ENCODE data around the gene FYN.

Gene FYN

DNA sequence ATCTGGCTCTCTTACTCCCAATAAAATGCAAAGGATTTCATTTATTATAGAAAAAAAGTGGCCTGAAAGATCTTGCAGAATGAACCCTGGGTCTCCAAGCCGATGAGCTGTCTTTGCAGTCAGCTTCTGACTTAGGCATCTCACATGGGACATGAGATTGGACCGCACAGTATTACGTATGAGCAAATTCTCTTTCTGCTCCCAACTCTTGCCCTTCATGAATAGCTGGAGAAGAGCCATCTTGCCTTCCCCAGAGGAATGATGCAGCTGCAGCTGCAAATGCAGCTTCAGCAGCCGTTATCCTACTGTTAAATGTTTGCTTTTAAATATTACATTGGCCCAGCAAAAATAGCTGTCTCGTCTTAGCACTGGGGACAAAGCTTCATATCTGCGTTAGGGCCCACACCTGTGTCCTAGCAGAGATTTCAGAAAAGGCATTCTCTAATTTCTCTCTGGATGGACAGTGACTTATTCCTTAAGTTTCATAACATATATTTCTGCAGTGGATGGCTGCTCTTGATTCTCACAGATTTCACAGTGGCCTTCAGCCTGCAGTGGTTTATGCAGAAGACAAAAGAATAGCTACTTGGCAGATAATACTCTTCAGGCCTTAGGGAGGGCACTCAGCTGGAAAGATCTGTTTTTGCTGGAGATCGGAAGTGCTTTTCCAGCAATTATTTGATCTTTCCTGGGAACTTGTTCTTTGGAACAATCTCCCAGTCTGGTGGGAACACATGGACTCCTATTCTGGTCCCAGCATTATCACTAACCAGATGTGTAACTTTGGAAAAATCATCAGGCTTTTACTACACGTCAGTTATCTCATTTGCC is 129.2 kb downstream of the FYN start:
- no peak for DNase-seq

DNA sequence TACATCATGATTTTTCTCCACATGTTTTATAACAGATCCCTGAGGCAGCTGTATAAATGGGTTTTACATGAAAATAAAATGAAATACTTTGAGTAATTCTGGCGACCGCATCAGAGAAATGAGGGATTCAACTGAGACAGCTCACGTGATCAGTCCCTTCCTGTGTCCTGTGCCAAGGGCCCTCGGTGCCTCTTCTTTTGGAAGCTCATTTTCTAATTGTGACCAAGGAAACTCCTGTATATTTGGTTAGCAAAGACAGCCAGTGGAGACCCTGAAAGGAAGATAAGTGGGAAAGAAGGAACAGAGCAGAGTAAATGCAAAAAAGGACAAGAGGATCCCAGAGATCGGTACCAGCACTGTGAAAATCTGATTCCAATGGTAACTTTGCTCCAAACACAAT is 129.9 kb downstream of the FYN start:
- no peak for DNase-seq

DNA sequence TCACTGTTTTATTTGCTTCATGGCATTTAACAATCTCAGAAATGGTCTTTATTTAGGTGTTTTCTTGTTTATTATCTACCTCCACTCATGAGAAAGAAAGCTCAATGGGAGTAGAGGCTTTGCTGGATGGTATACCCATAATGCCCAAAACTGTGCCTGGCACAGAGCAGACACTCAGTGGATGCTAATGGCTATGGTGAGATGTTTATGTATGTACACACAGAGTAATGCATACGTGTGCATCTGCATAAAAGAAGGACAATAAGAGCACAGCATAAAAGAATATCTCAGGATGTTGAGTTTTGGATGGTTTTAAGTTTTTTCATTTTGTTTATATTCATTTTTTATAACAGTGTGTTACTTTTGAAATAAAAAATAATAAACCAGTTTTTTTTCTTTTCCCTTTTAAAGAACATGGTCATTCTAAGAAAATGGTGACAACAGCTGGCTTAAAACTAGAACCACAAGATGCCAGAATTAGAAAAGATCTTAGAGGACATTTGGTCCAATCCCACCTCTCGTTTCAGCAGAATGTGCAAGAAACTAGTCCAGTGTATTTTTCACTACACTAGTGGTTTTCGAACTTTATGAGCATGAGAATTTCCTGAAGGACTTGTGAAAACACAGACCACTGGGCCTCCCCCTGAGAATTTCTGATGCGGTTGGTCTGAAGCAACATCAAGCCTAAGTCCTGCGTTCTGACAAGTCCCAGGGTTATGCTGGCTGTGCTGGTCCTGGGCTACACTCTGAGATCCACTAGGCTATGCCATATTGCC is 131.9 kb downstream of the FYN start:
- no peak for DNase-seq

DNA sequence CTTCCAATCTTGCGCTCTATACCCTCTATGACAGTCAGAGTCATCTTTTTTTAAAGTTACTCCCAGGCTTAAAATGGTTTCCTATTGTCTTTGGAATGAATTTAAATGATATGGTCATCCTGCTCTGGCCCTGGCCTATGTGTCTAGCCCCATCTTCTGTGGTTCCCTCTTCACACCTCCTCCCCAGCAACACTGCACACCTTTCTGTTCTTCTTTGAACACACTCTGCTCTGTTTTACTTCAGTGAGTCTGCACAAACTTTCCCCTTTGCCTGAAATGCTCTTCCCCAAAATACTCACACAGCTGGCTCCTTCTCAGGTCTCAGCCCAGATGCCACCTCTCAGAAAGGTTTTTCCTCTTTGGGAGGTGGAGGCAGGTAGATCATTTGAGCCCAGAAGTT is 132.7 kb downstream of the FYN start:
- DNase-seq: no peak

DNA sequence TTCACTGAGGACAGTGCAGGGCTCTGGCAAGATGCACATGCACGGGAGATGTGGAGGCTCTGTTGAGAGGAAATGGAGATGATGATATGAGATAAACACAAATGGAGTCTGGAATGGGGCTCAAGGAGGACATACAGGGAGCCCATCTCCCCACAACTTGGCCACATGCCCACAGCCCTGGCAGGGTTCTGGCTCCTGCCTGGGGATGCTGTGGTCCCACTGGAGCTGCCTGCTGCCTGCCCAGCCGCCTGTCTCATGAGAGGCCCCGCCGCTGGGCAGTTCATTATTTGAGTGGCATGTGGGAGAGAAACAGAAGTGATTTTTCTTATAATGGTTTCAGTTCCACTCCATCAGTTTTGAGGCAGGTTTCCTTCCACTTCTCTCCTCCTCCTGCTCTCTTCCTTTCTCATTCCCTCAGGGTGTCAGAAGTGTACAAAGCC is 134.0 kb downstream of the FYN start:
- no peak for DNase-seq

DNA sequence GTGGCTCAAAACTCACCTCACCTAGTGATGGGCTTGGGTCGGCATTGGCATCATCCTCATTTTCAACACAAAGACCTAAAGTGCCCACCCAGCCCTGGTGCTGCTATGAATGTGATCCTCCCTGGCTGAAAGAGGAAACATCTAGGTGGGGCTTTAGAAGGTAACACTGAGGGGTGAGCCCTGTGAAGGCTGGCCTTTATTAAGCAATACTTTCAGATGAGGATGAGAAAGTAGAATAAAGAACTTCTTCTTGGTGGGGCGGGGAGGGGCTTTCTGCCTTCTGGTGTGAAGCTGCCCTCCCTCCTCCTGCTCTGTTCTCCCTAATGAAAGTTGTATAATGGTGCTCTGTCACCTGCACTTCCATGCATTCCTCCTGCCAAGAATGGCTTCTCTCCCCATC is 134.6 kb downstream of the FYN start:
- DNase-seq: no peak

DNA sequence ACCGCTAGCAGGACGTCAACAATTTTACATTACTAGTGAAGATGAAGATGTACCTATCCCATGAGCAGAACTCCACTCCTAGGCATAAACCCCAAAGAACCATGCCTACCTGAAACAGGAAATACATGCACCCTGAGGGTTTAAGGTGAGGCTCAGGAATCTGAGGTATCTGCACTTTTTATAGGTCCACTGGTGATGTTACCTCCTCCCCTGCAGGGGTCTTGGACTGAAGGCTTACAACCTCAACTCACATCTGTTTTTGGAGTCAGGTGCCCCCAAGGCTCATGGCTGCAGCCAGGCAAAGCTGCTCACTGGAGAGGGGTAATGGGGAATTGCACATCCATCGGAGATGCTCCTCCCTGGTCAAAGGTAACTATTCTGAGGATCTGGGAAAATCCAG is 135.1 kb downstream of the FYN start:
- DNase-seq: no peak

DNA sequence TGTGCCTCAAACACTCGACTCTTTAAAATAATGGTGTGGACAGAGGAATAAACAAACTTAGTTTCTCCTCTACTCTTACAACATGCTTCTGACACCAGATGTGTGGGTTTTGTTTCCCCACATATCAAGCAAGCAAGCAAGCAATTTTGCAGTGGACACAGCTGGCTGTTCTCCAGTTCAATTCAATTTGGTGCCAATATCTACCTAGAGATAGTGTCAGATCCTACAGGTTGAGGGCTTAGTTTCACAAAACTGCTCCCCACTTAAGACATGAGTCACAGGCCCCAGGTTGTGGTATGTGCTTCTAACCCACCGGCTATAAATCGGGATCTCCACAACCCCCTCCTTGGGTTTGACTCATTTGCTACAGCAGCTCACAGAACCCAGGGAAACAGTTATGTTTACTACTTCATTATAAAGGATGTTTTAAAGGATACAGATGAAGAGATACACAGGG is 136.2 kb downstream of the FYN start:
- DNase-seq: peak; percentile 55

DNA sequence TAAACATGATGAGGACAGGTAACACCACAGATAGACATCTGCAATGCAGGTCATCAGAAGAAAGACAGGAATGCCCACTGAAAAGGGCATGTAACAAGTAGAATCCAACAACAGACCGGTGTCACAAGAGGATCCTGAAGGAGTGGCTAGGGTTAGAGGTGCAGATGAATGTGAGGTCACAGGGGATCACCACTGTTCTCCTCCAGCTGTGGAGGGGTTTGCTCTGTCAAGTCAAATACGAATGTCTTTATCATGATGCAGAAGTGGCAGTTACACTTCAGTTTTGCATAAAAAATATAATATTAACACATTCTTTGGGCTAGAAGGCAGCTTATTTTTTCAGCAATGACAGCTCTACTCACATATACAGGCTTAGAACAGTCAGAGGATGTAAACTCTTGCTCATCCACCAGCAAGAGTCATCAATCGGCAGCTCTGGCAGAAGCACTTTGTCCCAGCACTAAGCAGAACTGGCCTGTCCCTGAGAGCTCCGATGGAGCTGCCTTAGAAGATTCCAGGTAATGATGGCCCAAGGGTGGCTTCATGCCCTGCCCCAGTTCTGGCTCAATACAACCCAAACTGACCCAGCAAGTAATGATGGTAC is 137.1 kb downstream of the FYN start:
- no peak for DNase-seq

DNA sequence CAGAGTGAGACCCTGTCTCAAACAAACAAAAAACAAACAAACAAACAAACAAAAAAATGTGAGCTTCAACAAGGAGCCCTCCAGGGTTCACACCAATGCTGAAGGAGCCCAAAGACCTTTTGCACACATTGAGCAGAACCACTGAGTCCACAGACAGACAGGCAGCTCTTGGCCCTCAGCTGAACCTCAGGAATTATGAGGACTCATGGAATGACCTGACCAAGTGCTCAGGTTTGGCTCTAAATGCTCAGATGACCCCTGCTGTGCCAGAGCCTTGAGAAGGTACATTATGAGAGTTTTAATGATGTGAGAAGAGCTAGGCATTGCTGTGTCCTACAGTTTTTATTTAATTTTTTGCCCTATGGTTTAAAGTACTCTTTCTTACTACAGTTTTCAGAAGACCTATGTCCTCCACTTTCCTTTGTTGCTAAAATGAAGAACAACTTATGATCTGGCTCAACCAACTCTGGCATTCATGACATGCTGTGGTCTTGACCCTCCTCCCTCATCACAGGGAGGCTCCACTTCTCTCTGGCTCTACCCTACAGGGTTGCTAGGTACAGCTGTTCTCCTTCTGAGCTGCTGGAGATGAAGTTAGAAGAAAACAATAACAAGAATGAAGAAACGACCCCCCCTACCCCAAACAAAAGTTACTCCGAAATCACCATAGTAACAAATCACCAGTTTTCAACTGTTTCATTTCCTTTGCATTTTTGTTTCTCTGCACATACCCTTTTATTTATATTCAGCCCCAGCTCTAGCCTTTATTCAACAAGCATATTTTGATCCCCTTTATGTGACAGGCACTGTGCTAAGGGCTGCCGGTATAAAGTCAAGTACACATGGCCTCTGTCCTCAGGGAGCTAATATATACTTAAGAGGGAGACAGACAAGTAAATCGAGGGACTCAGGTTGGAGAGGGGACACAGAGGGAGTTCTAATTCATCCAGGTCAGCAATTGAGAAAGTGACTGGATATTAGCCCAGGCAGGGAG is 138.9 kb downstream of the FYN start:
- DNase-seq: no peak

DNA sequence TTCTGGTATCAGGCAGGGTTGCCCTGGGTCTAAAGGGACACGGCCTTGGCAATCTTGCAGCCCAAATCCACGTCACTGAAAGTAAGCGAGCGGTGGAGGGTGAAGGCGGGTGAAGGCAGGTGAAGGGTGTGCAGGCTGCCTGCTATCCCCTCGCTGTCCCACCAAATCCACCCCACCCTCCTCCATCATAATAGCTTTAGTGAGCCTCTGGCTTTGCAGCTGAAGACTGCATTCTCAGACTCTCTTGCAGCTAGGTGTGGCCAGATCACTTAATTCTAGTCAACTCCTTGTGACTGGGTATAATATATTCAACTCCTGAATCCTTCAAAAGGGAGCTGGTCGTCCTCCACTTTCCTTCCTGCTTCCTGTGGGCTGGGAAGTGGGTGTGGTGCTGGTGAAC is 140.9 kb downstream of the FYN start:
- no peak for DNase-seq

DNA sequence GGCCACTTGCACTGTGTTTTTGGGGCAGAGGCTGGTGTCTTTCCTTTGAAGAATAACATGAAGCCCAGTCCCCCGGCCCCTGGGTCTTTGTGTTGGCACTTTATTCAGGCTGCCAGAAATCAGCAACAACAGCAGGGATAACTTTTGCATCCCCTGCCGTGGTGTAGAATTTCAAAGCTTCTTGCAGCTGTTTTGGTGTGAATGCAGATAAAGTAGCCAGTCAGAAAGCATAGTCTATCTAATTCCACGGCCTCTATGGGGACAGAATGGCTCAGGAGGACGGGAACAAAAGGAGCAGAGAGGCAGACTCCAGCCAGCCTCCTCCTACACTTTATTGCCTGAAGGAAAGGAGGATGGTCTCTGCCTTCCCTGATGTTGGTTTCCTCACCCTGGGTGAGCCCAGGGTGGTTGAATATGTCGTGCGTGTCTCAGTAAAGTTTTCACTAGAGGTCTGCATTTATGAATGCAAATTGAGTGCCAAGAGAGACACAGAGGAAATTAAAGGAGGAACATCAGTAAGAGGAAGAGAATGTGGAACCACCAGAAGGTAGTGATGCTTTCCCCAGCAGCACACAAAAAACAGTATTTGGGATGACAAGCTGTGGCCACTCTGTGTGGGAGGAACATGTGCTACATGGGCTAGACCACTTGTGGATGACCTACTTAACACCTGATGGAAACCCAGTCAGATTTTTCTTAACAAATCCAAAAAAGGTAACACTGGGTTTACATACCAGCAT is 141.6 kb downstream of the FYN start:
- DNase-seq: no peak

DNA sequence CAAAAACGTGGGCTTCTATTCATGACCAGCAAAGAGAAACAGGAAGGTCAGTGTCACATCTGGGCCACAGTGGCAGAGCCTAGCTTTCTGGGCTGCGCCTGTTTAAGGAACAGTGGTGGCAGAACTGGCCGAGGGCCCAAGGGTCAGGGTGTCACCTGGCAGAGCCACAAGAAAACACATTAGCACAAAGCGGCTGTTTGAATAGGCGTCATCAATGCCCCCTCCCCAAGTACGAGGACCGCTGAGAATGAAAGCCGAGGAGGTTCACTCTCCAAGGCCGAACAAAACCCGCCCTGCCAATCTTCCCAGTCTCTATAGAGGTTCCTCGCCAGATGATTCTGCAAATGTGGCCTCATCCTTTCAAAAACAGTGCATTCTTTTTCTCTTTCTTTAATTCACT is 142.4 kb downstream of the FYN start:
- no peak for DNase-seq

DNA sequence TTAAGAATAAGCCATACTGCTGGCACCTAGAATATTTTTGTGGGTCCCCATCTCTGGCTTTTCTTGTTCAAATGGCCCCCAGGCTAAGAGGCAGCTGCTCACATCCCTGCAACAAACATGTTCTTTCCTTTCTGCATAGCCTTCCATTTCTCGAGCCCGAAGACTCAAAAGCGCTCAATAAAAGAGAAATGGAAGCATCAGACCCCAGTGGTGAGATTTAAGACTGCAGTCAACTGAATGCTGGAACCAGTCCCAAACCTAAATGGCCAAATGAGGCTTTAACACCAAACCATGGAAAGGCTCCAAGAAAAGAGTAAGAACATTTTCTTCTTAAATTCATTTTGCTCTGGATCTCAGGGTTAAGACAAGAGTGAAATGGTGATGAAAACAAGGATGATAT is 145.4 kb downstream of the FYN start:
- no peak for DNase-seq

DNA sequence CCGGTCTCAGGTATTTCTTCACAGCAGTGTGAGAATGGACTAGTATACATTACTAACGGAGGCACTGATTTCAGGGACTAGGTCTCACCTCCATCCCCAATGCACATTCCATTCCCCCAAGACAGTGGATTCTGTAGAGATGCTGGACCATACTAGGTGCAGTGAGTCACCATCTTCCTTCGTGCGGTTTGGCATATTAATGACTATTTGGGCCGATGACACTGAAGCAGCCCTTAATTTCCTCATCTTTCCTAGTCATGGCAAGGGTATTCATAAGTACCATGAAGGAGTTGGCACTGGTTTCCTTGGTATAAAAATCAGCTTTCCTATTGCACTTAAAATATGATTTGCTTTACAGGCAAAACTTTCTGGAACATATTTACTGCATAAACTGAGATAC is 146.2 kb downstream of the FYN start:
- DNase-seq: no peak

DNA sequence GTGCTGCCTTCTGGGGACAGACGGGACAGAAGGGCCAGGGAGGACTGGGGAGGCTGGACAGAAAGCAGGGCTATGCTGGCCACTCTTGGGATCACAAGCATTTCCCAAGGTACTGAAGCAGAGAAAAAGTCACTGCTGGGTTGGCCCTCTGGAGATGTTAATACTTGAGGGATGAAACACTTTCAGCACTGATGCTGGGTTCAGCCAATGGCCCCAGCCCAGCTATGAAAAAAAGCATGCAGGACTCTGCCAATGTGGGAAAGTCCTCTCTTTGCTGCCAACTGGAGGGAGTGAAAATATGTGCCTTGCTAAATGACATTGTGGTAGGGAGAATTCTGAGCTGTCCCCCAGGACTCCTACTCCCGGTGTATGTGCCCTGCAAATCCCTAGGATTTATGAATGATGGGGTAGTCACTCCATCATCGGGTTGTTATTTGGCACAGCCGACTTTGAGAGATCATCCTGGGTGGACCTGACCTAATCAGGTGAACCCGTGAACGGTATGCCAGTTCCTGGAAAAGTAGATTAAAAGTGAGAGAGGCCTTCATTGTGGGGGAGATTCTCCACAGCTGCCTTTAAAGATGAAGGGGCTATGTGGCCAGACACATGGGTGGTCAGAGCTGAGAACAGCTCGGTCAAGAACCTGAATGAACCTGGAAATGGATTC is 147.7 kb downstream of the FYN start:
- DNase-seq: no peak

DNA sequence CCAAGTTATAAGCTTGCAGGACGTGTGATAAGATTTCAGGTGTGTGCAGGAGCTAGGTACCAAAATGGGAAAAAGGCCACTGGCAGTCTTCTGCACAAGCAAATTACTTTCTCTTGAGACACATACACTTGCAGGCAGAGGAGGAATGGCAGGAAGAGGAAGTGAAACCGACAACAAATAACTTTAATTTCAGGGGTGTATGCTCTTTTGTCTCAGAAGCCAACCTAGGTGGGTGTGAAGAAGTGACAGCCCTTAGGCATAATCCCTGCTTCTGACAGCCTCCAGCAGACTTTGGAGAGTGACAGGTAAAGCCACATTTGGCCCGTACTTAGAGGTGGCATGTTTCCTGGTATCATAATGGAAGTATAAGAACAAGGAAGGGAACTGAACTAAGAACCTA is 148.7 kb downstream of the FYN start:
- DNase-seq: no peak

DNA sequence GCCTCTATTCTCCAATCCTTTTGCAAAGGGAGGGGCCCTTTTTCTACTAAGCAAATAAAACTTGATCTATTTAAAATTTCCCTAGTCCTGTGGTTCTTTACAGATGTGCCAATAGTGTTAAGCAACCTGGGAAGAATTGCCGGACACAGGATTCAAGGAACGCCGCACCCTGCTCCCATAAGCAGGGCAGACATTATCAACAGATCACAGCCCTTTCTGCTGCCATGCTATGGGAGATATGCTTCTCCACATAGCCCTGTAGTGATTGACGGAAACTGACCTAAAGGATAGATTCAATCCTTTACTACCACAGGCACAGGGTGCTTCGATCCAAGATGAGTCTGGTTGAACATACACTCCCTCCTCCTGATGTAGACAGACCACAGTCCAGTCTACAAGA is 149.2 kb downstream of the FYN start:
- no peak for DNase-seq

DNA sequence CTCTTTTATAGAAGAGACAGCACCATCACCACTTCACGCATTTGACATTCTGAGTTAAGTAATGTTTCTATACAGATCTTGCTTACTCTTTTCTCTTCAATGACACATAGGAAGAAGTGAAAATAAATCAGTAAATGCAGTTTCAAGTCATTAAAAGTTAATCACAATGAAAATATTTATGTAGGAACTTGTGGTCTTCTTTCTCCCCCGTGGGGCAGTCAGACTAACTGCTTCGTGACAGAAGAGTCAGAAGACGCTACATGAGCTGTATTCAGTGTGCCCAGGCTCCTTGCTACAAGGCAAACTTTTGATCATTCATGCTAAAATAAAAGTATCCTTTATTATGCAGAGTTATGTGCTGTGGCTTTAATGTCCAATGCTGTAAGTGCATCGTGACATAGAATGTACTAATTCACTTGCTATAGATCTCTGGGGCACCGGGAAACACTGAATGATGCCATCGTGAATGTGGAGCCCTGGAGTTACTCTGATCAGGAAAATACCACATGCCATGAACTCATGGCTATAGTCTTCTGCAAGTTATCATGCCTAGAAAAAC is 149.8 kb downstream of the FYN start:
- DNase-seq: no peak

DNA sequence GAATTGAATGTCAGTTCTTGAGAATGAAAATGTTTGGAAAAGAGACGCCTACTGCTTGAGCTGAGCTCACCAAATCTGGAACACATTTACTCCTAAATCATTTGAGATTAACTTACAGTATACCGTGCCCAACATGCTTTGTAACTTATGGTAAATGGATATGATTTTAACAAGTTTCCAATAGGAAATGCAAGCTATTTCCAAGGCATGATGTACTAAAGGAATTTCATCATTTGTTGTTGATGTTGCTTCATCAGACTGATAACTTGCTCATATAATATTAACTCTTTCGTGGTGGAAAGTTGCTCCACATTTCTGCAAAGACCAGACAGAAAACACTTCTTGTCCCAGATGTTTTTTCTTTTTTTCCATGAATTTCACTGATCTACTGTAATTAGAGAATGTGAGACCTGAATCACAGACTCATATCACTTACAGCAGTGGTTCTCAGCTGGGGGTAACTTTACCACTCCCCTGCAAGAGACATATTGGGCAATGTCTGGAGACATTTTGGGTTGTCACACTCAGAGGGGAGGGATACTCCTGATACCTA is 151.0 kb downstream of the FYN start:
- no peak for DNase-seq

DNA sequence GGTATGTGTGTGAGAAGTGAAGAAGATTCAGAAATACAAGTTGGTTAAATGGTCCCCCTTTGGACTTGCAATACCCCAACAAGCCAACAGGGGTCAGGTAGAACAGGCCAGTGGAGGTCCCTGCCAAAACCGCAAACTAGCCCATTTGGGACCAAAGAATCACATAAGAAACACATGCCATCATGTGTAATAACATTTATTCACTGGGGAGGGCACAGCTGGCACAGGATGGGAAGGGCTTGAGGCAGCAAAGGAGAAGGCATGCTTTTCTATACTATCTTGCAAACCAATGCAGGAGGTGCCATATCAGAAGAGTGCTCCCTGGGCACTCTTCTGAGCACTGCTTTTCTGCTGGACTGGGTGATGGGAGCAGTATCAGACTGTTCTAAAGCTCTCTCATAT is 151.5 kb downstream of the FYN start:
- peak; percentile 42 for DNase-seq
